H1 (cell line): ENCODE measurements around the gene CRISPLD2. TPM values are rescaled to one million over a fixed set of nuclear protein-coding genes. Genes with fewer than 3 reads are reported as not detected.

ENCODE experiments used
- CTCF ChIA-PET: fragments of 300-600 bp; sonication (Branson Sonifier 250); formaldehyde crosslinking; loops from one replicate; lab custom pipeline; 2021; ENCODE audit not compliant: partially characterized antibody; lab: Charles Lee
- POLR2A ChIA-PET: fragments of 300-600 bp; sonication (Branson Sonifier 250); formaldehyde crosslinking; loops from one replicate; lab custom pipeline; 2021; ENCODE audit warnings: inconsistent platforms; ENCODE audit not compliant: partially characterized antibody; lab: Charles Lee
- DNase-seq, 2 experiments: peaks; one replicate each; pipeline versions ENCODE4 v3.0.0 to v3.0.0-alpha.2; 2010 to 2022; ENCODE audit warnings: low spot score in 2 of 2, low read depth in 1 of 2, mixed read lengths in 1 of 2
- FAIRE-seq: peaks from 2 replicates; lab custom pipeline; 2011; peaks lifted over from hg19 to GRCh38; lab: Jason Lieb, UNC
- H2AFZ ChIP-seq: 2 replicates; pipeline ENCODE4 v1.8.1; 2012; ENCODE audit warnings: low read length, inconsistent platforms
- H2AK5ac ChIP-seq: 2 replicates; pipeline ENCODE4 v1.6.1; 2013; ENCODE audit warnings: low read depth, low read length
- H2BK120ac ChIP-seq: replicated peaks from 2 replicates; pipeline ENCODE3; 2013; ENCODE audit warnings: low read depth, low read length, inconsistent platforms
- H2BK12ac ChIP-seq: 2 replicates; pipeline ENCODE4 v1.6.1; 2013; ENCODE audit warnings: low read depth, low read length
- H2BK15ac ChIP-seq: 2 replicates; pipeline ENCODE4 v1.6.1; 2013; ENCODE audit warnings: low read length
- H2BK20ac ChIP-seq: 2 replicates; pipeline ENCODE4 v1.6.1; 2013; ENCODE audit warnings: low read length
- H2BK5ac ChIP-seq: 2 replicates; pipeline ENCODE4 v1.6.1; 2013; ENCODE audit warnings: low read depth, low read length
- H3K14ac ChIP-seq: 2 replicates; pipeline ENCODE4 v1.6.1; 2013; ENCODE audit warnings: inconsistent platforms; ENCODE audit not compliant: insufficient read length
- H3K18ac ChIP-seq: 2 replicates; pipeline ENCODE4 v1.6.1; 2013; ENCODE audit warnings: low read length; ENCODE audit errors: extremely low read depth
- H3K23ac ChIP-seq: 2 replicates; pipeline ENCODE4 v1.6.1; 2013; ENCODE audit warnings: inconsistent platforms; ENCODE audit not compliant: insufficient read length
- H3K23me2 ChIP-seq: 2 replicates; pipeline ENCODE4 v1.6.1; 2013; ENCODE audit warnings: low read depth, low read length
- H3K27ac ChIP-seq: 2 replicates; pipeline ENCODE4 v1.6.1; 2011; ENCODE audit warnings: low read depth, low read length, inconsistent platforms
- H3K27me3 ChIP-seq, 4 experiments: replicated peaks in 1 of 4; 1 replicate in 1 of 4; 2 replicates in 3 of 4; pipeline versions ENCODE4 v1.6.1 to v1.8.1; 2011 to 2013; ENCODE audit warnings: low read length in 3 of 4, mild to moderate bottlenecking in 3 of 4, inconsistent platforms in 2 of 4, mixed read lengths in 2 of 4, moderate library complexity in 1 of 4; ENCODE audit not compliant: control insufficient read depth in 3 of 4, insufficient read depth in 3 of 4; ENCODE audit errors: extremely low read depth in 1 of 4
- H3K36me3 ChIP-seq, 4 experiments: 2 replicates each; pipeline versions ENCODE4 v1.6.1 to v1.8.1; 2011 to 2013; ENCODE audit warnings: mild to moderate bottlenecking in 4 of 4, low read length in 3 of 4, moderate library complexity in 2 of 4, control low read depth in 1 of 4, inconsistent platforms in 1 of 4; ENCODE audit not compliant: insufficient read depth in 4 of 4, control insufficient read depth in 2 of 4
- H3K4ac ChIP-seq: replicated peaks from 2 replicates; pipeline ENCODE3; 2013; ENCODE audit warnings: low read length, low read depth, mixed read lengths, inconsistent platforms; ENCODE audit not compliant: insufficient read length
- H3K4me1 ChIP-seq, 4 experiments: replicated peaks in 1 of 4; 1 replicate in 1 of 4; 2 replicates in 3 of 4; pipeline versions ENCODE4 v1.6.1 to v1.8.1; 2011 to 2013; ENCODE audit warnings: low read length in 3 of 4, inconsistent platforms in 2 of 4, mixed read lengths in 1 of 4; ENCODE audit not compliant: insufficient read depth in 4 of 4, control insufficient read depth in 3 of 4
- H3K4me2 ChIP-seq, 2 experiments: 2 replicates each; pipeline versions ENCODE4 v1.6.1 to v1.8.1; 2011 to 2013; ENCODE audit warnings: low read depth in 2 of 2, low read length in 2 of 2, control low read depth in 1 of 2, inconsistent platforms in 1 of 2, mild to moderate bottlenecking in 1 of 2; ENCODE audit not compliant: insufficient read depth in 1 of 2
- H3K4me3 ChIP-seq, 4 experiments: fragments of 200-600, 300-600 bp in 1 of 4; sonication (generic), shearing (Covaris generic), sonication (Bioruptor Twin) in 1 of 4; 2 replicates each; pipeline versions ENCODE4 v1.5.1 to v1.8.1; 2011 to 2016; ENCODE audit warnings: low read length in 4 of 4, low read depth in 3 of 4, control low read depth in 2 of 4, inconsistent platforms in 2 of 4, mild to moderate bottlenecking in 2 of 4, mixed read lengths in 1 of 4, moderate library complexity in 1 of 4; ENCODE audit not compliant: insufficient read depth in 2 of 4; ENCODE audit errors: extremely low read depth in 1 of 4
- H3K56ac ChIP-seq: replicated peaks from 2 replicates; pipeline ENCODE3; 2013; ENCODE audit warnings: low read depth, mild to moderate bottlenecking, mixed read lengths, low read length, inconsistent platforms; ENCODE audit not compliant: insufficient read length
- H3K79me1 ChIP-seq: 2 replicates; pipeline ENCODE4 v1.6.1; 2013; ENCODE audit warnings: low read depth, low read length, control low read depth
- H3K79me2 ChIP-seq, 2 experiments: 2 replicates each; pipeline versions ENCODE4 v1.6.1 to v1.8.1; 2012 to 2013; ENCODE audit warnings: low read length in 2 of 2, mild to moderate bottlenecking in 2 of 2, inconsistent platforms in 1 of 2; ENCODE audit not compliant: insufficient read depth in 2 of 2, control insufficient read depth in 1 of 2
- H3K9ac ChIP-seq, 4 experiments: replicated peaks in 1 of 4; 1 replicate in 1 of 4; 2 replicates in 3 of 4; pipeline versions ENCODE4 v1.6.1 to v1.8.1; 2011 to 2013; ENCODE audit warnings: low read depth in 3 of 4, low read length in 3 of 4, control low read depth in 2 of 4, mild to moderate bottlenecking in 2 of 4, moderate library complexity in 2 of 4, inconsistent platforms in 1 of 4; ENCODE audit errors: extremely low read depth in 1 of 4
- H3K9me3 ChIP-seq, 2 experiments: 2 replicates each; pipeline versions ENCODE4 v1.6.1 to v1.8.1; 2012 to 2013; ENCODE audit warnings: mild to moderate bottlenecking in 2 of 2, moderate library complexity in 2 of 2, control low read depth in 1 of 2, inconsistent platforms in 1 of 2, low read depth in 1 of 2, low read length in 1 of 2, mixed read lengths in 1 of 2; ENCODE audit not compliant: insufficient read depth in 2 of 2
- H4K20me1 ChIP-seq, 2 experiments: replicated peaks in 1 of 2; 2 replicates each; pipeline versions ENCODE3 to v1.8.1; 2011 to 2013; ENCODE audit warnings: inconsistent platforms in 2 of 2, low read length in 2 of 2, mild to moderate bottlenecking in 1 of 2; ENCODE audit not compliant: insufficient read depth in 2 of 2, control insufficient read depth in 1 of 2
- H4K5ac ChIP-seq: 2 replicates; pipeline ENCODE4 v1.6.1; 2013; ENCODE audit warnings: low read length, low read depth, mixed read lengths, inconsistent platforms; ENCODE audit not compliant: insufficient read length
- H4K8ac ChIP-seq: 2 replicates; pipeline ENCODE4 v1.8.0; 2013; ENCODE audit warnings: mild to moderate bottlenecking, moderate library complexity, low read length, inconsistent platforms; ENCODE audit not compliant: insufficient read depth; ENCODE audit errors: extremely low read depth
- H4K91ac ChIP-seq: replicated peaks from 2 replicates; pipeline ENCODE3; 2013; ENCODE audit warnings: low read length, mixed read lengths, inconsistent platforms; ENCODE audit not compliant: insufficient read length
- HDAC2 ChIP-seq, 2 experiments: fragments of 300-600 bp in 1 of 2; sonication (generic) in 1 of 2; IDR thresholded peaks; 2 replicates each; pipeline ENCODE4 v1.6.1; 2011 to 2012; ENCODE audit warnings: low read depth in 2 of 2, low read length in 2 of 2, mild to moderate bottlenecking in 2 of 2, moderate library complexity in 2 of 2, borderline replicate concordance in 1 of 2, inconsistent platforms in 1 of 2
- HDAC6 ChIP-seq: IDR thresholded peaks from one replicate; pipeline ENCODE4 v1.7.1; 2012; ENCODE audit warnings: low read depth, mild to moderate bottlenecking, inconsistent platforms, low read length, moderate library complexity
- KDM1A ChIP-seq: fragments of 200-600, 300-600 bp; sonication (generic); IDR thresholded peaks from 2 replicates; pipeline ENCODE4 v1.7.1; 2016; ENCODE audit warnings: mild to moderate bottlenecking, low read length, borderline replicate concordance
- PHF8 ChIP-seq: fragments of 200-600 bp; sonication (generic); conservative IDR thresholded peaks from 2 replicates; pipeline ENCODE4 v1.7.1; 2012; ENCODE audit warnings: low read depth, mild to moderate bottlenecking, inconsistent platforms, low read length, moderate library complexity
- POLR2AphosphoS5 ChIP-seq: IDR thresholded peaks from 2 replicates; pipeline ENCODE4 v1.6.1; 2011; ENCODE audit warnings: low read depth, low read length
- RAD21 ChIP-seq, 2 experiments: IDR thresholded peaks in 1 of 2; conservative IDR thresholded peaks in 1 of 2; 2 replicates each; pipeline ENCODE4 v1.6.1; 2011; ENCODE audit warnings: low read depth in 2 of 2, low read length in 2 of 2, improper control_type of control experiment in 1 of 2, inconsistent platforms in 1 of 2, mild to moderate bottlenecking in 1 of 2, moderate library complexity in 1 of 2
- SIX5 ChIP-seq: IDR thresholded peaks from 2 replicates; pipeline ENCODE4 v1.6.1; 2011; ENCODE audit warnings: mild to moderate bottlenecking, low read depth, low read length
- SRF ChIP-seq: IDR thresholded peaks from 2 replicates; pipeline ENCODE4 v1.6.1; 2011; ENCODE audit warnings: mild to moderate bottlenecking, low read depth, low read length, moderate library complexity
- TCF12 ChIP-seq: IDR thresholded peaks from 2 replicates; pipeline ENCODE4 v1.6.1; 2011; ENCODE audit warnings: low read depth, mild to moderate bottlenecking, low read length
- ZNF274 ChIP-seq: IDR thresholded peaks from 2 replicates; pipeline ENCODE4 v1.7.0; 2012; ENCODE audit warnings: low read length, borderline replicate concordance; ENCODE audit errors: extremely low read depth
- WGBS, 2 experiments: shearing (Covaris generic) in 1 of 2; methylation state at CpG; one replicate each; pipeline versions ENCODE4 v1.1.6 to v1.1.7; 2013 to 2015; ENCODE audit warnings: low lambda C conversion rate in 2 of 2, mixed read lengths in 2 of 2, inconsistent platforms in 1 of 2, low coverage in 1 of 2, missing lambda C conversion rate in 1 of 2; ENCODE audit not compliant: insufficient replicate concordance in 2 of 2, insufficient coverage in 1 of 2, insufficient read length in 1 of 2; ENCODE audit errors: extremely low coverage in 1 of 2, missing lambda C conversion rate in 1 of 2; 5-methylcytosine and 5-hydroxymethylcytosine counted together
- polyA plus RNA-seq, 7 experiments: library from polyadenylated mRNA; depleted of rRNA in 3 of 7; stranded (reverse) in 5 of 7; unstranded in 2 of 7; fragments of >200 nt in 5 of 7; fragments of 200-250 nt in 2 of 7; gene quantifications; 1 replicate in 5 of 7; 2 replicates in 1 of 7; 4 replicates in 1 of 7; pipeline versions ENCODE4 v1.2.1 to v1.2.3, GENCODE V29; 2011 to 2013; ENCODE audit warnings: missing spikeins in 2 of 7, mixed read lengths in 2 of 7
- total RNA-seq: library from RNA; stranded (reverse); fragmentation: NEBNext Ultra II Directional; extraction: Animal tissue kit (Norgen Biotek cat#: 25700); gene quantifications from 2 replicates; pipeline ENCODE4 v1.2.1, GENCODE V29; 2021
- TF ChIP-seq, protein P1 (sequence below): IDR thresholded peaks from 2 replicates; pipeline ENCODE4 v1.6.1; 2011; ENCODE audit warnings: low read depth, mild to moderate bottlenecking, low read length; ENCODE audit not compliant: insufficient read depth

CRISPLD2 gene
- total and polyA plus RNA-seq, 2 of the 8 experiments (the other 6 are each of a cell fraction or from before 2014, with no cell fraction given): 2.7 to 5.1 TPM

DNA sequence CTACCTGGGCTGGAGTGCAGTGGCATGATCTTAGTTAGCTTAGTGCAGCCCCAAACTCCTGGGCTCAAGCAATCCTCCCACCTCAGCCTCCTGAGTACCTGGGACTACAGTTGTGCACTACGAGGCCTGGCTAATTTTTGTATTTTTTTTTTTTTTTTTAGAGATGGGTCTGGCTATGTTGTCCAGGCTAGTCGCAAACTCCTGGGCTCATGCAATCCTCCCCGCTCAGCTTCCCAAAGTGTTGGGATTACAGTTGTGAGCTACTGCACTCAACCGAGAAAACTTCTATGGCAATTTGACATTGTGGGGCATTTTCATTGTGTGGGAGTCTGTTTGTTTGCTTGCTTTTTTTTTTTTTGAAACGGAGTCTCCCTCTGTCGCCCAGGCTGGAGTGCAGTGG lies 30.0 kb downstream of the CRISPLD2 start:
- no peak for DNase-seq
- Histone ChIP-seq H2BK20ac (no peak overlapping the region), H3K23ac (no peak overlapping the region), H3K4me1 (peaks cover 9 to 26% (median 18%) of the 10 kb centered on the region in 4 experiments), H2AK5ac (no peak overlapping the region), H4K20me1 (peaks cover 0 to 4% of the 10 kb centered on the region in 2 experiments), H3K79me1 (no peaks in the 10 kb centered on the region), H2BK5ac (no peak overlapping the region), H3K56ac (no peak overlapping the region), H2AFZ (no peak overlapping the region), H2BK120ac (no peak overlapping the region), H3K79me2 (no peaks in the 10 kb centered on the region), H4K8ac (no peak overlapping the region), H3K9me3 (no peaks in the 10 kb centered on the region), H3K4ac (no peak overlapping the region), H3K23me2 (no peaks in the 10 kb centered on the region), H3K9ac (no peak overlapping the region), H3K27me3 (peaks cover 0 to 13% (median 6%) of the 10 kb centered on the region in 4 experiments; a peak in 3 of 7 replicates), H3K27ac (no peak overlapping the region), H3K36me3 (no peaks in the 10 kb centered on the region), H3K4me3 (no peak overlapping the region), H3K18ac (no peak overlapping the region)
- 88% methylated on average over 6 of the region's 6 CpGs; no CpG with 5 or more reads in 1 of the 2 experiments for WGBS, 2 experiments
- CTCF ChIA-PET: interaction anchor here (0.6 to 1.7 kb wide), 5 partner anchors 10 to 405 kb away, joined by 3 to 6 read pairs (median 4); no protein-coding TSS in a partner anchor
- POLR2A ChIA-PET: interaction anchor here (0.7 kb wide), 2 partner anchors 13 to 121 kb away, joined by 3 read pairs; no protein-coding TSS in a partner anchor
- TF ChIP-seq, protein P1, sequence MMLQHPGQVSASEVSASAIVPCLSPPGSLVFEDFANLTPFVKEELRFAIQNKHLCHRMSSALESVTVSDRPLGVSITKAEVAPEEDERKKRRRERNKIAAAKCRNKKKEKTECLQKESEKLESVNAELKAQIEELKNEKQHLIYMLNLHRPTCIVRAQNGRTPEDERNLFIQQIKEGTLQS: no peak
- no peak for TF ChIP-seq SIX5
- no peak for TF ChIP-seq PHF8
- no peak for TF ChIP-seq ZNF274
- no peak for TF ChIP-seq HDAC2 (IDR thresholded peaks at IDR 0.05; ENCODE audit: borderline replicate concordance in 1 of 2, low read depth in 2 of 2, low read length in 2 of 2)
- TF ChIP-seq KDM1A: no peak
- TF ChIP-seq TCF12: no peak
- TF ChIP-seq HDAC6: no peak
- TF ChIP-seq POLR2AphosphoS5: no peak
- no peak for TF ChIP-seq RAD21 (IDR thresholded peaks at IDR 0.05 in 1 of 2, conservative IDR thresholded peaks at IDR 0.05 in 1 of 2; ENCODE audit: low read depth in 2 of 2, low read length in 2 of 2)
- no peak for TF ChIP-seq SRF
- TF ChIP-seq, all 59 proteins: peak for 0
- Histone ChIP-seq H4K91ac (no peak overlapping the region), H3K4me2 (no peak overlapping the region), H2BK15ac (no peak overlapping the region), H2BK12ac (no peak overlapping the region), H3K14ac (no peak overlapping the region), H4K5ac (no peak overlapping the region)
- no peak for FAIRE-seq
